ENCODE results near the gene OR2H2.

Gene OR2H2

GRCh38 chr6:29626948-29627754, 42.2 kb downstream of the OR2H2 start:
- peak overlapping the region; percentile 41 for H3K4me3 ChIP-seq (ENCODE audit: low read length)
- DNase-seq (ENCODE audit: low read depth, low spot score): no peak

GRCh38 chr6:29627755-29628418, 43.0 kb downstream of the OR2H2 start:
- peak; percentile 76 for DNase-seq (ENCODE audit: low read depth, low spot score)
- peak overlapping the region; percentile 79 for H3K4me3 ChIP-seq (ENCODE audit: low read length)

GRCh38 chr6:29628419-29629281, 43.7 kb downstream of the OR2H2 start:
- peak overlapping the region; percentile 79 for H3K4me3 ChIP-seq (ENCODE audit: low read length)
- no peak for DNase-seq (ENCODE audit: low read depth, low spot score)

- no peak for DNase-seq (ENCODE audit: low read depth, low spot score)
- no peak overlapping the region for H3K4me3 ChIP-seq (ENCODE audit: low read length)
Observed at GRCh38 chr6:29629571-29629970, 44.6 kb downstream of the OR2H2 start.

GRCh38 chr6:29630315-29630714, 45.4 kb downstream of the OR2H2 start:
- DNase-seq (ENCODE audit: low read depth, low spot score): no peak
- no peak overlapping the region for H3K4me3 ChIP-seq (ENCODE audit: low read length)

GRCh38 chr6:29631209-29631810, 46.4 kb downstream of the OR2H2 start:
- no peak for DNase-seq (ENCODE audit: low read depth, low spot score)
- H3K4me3 ChIP-seq (ENCODE audit: low read length): no peak overlapping the region

GRCh38 chr6:29631860-29632731, 47.2 kb downstream of the OR2H2 start:
- DNase-seq (ENCODE audit: low read depth, low spot score): no peak
- H3K4me3 ChIP-seq (ENCODE audit: low read length): peak overlapping the region; percentile 59

- peak; percentile 61 for DNase-seq (ENCODE audit: low read depth, low spot score)
- peak within 1 kb of the TSS; percentile 59 for H3K4me3 ChIP-seq (ENCODE audit: low read length)
Observed at GRCh38 chr6:29632789-29633533, 48.0 kb downstream of the OR2H2 start, which contains the start of gene GABBR1. TSS of gene GABBR1 (minus strand) at chr6:29633183. CDS start at chr6:29632385, 798 bp downstream.

GRCh38 chr6:29633534-29633905, 48.6 kb downstream of the OR2H2 start:
- H3K4me3 ChIP-seq (ENCODE audit: low read length): peak overlapping the region; percentile 59
- DNase-seq (ENCODE audit: low read depth, low spot score): no peak

- DNase-seq (ENCODE audit: low read depth, low spot score): no peak
- H3K4me3 ChIP-seq (ENCODE audit: low read length): no peak overlapping the region
Observed at GRCh38 chr6:29637247-29637646, 52.3 kb downstream of the OR2H2 start.
